NCI-H146 treated with DMSO at 0.1 percent for 48 hours (cell line): ENCODE data around the gene GLOD4.
A peak's percentile ranks its signal among the peaks of the same experiment; 100 is the strongest.

ENCODE experiments used
- DNase-seq: peaks from one replicate; lab custom pipeline; 2025; ENCODE audit not compliant: unreplicated experiment; lab: John Stamatoyannopoulos, UW

GLOD4 gene

GRCh38 chr17:744937-745336 lies 37.1 kb downstream of the GLOD4 start:
- DNase-seq, result no peak

DNA sequence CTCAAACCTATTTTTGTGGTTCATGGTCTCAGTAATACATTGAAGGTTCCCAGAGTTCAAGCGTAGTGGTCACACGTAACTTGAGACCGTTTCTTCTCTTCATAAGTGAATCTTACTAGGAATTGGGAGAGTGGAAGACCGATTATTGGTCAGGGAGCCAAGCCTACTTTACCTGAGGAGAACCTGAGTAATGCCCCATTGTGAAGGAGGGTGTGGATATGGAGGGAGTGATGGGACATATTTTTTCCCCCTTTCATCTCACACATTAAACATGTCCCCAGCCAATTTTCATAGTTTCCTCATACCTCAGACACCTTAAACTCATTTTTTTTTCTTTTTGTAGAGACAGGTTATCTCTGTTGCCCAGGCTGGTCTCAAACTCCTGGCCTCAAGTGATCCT lies 38.9 kb downstream of the GLOD4 start:
- no peak for DNase-seq

DNA sequence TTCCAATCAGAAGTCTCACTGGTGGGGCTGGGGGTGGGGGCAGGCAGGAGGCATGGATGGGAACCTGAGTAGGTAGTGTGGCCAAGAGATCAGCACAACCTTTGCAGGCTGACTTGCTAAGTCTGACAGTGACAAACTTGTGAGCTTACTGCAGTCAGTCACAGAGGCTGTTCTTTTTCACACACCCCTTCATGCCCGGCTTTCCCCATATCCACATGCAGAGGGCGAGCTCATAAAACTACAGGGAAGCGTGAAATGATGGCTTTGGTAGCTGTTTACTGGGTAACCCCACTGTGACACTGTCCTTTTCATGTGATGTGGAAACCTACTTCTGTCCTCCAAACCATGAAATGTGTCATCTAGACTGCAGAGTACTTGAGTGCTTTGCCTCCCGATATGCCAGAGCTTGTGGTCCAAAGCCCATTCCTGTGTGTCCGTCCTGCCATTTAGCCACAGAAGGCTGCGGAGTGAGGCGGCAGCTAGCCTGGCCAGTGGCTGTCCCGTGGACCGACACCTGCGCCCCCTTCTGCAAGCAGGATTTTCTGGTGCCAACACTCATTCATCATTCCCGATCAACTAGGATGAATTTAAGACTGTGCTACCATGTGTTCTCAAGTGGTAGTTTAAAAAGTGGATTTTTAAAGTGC lies 39.8 kb downstream of the GLOD4 start:
- no peak for DNase-seq

DNA sequence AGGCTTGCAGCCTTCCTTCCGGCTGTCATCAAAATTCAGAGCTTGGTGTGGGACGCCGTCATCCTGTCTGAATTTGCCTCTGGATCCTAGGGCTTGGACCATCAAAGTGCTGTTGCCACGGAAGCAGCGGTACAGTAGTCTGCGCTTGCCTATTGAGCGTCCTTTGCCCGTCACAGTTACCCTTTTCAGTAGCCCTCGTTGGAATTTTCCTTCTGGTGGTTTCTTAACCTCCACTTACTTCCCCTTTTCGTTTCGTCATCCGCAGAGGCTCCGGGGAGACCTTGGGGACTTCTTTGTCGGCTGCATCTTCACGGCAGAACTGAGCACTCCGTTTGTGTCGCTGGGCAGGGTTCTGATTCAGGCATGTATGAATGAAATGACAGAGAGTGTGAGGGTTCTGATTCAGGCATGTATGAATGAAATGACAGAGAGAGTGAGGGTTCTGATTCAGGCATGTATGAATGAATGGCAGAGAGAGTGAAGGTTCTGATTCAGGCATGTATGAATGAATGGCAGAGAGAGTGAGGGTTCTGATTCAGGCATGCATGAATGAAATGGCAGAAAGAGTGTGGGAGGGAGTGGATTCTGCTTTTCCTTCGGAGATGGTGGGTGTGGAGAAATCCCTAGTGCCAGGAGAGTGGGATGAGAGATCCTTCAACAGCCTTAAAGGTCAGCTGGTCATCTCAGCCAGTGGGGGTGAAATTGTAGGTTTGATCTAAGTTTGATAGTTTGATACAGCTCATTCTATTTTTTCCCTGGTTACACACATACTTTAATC lies 41.7 kb downstream of the GLOD4 start:
- DNase-seq, result no peak

DNA sequence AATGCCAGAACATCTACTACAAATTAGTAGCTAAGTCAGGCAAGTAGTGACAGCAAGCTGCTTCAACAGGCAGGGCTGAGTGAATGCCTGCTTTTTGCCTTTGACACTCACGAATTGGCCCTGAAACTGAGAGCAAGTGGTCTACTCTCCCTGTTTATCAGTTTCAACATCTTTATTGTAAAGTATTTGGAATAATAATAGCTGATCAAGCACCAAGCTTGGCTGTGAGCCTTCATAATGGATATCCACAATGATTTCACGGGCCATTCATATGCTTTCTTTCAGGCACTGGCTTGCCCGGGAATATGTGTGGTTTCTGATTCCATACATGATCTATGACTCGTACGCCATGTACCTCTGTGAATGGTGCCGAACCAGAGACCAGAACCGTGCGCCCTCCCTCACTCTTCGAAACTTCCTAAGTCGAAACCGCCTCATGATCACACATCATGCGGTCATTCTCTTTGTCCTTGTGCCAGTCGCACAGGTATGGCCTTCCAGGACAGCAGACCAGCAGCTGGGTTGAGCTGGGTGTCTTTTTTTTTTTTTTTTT lies 44.4 kb downstream of the GLOD4 start:
- no peak for DNase-seq

GRCh38 chr17:733743-734142 lies 48.3 kb downstream of the GLOD4 start:
- DNase-seq, result no peak

- DNase-seq, result no peak
These were observed 49.0 kb downstream of the GLOD4 start for GRCh38 chr17:732902-733720.

GRCh38 chr17:732067-732901 lies 49.8 kb downstream of the GLOD4 start, which contains the start of gene TLCD3A:
Gene TLCD3A (plus strand): TSS chr17:732596. CDS start chr17:732648, 52 bp downstream.
- DNase-seq, result peak; percentile 46

DNA sequence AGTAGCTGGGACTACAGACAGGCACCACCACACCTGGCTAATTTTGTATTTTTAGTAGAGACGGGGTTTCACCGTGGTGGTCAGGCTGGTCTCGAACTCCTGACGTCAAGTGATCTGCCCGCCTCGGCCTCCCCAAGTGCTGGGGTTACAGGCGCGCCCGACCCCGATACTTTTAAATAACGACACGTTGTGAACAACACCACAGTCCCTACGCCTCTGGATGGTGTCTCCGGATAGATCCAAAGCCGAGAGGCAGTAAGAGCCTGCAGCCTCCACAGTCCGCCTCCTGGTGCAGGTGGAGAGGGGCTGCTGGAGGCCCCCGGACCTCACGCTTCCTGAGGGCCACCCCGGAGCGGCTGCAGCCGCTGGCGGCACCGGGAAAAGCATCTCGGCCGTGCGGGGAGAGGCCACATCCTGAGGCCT lies 50.4 kb downstream of the GLOD4 start:
- DNase-seq, result no peak

DNA sequence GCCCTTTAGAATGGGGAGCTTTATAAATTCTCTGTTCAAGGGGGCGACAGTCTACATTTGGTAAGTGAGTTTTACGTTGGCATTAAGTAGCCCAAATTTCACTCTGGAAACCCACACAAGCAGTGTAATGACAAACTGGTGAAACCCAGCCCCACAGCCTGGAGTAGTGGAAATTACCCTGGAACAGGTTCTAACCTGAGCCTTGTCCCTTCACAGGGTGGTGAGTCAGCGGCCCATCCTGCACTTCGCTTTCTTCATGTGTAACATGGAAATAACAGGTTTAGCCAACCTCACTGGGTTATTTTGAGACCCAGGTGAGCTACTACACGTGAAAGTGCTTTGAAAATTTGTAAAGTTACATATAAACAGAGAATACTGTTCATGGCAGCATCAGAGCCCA lies 53.2 kb downstream of the GLOD4 start:
- DNase-seq, result no peak

- DNase-seq, result no peak
These were observed 55.7 kb downstream of the GLOD4 start for GRCh38 chr17:726271-726919.

- no peak for DNase-seq
These were observed 56.3 kb downstream of the GLOD4 start for GRCh38 chr17:725746-726145.

- DNase-seq, result no peak
These were observed 57.0 kb downstream of the GLOD4 start for GRCh38 chr17:725084-725483.

GRCh38 chr17:721540-721937 lies 60.5 kb downstream of the GLOD4 start:
- no peak for DNase-seq

DNA sequence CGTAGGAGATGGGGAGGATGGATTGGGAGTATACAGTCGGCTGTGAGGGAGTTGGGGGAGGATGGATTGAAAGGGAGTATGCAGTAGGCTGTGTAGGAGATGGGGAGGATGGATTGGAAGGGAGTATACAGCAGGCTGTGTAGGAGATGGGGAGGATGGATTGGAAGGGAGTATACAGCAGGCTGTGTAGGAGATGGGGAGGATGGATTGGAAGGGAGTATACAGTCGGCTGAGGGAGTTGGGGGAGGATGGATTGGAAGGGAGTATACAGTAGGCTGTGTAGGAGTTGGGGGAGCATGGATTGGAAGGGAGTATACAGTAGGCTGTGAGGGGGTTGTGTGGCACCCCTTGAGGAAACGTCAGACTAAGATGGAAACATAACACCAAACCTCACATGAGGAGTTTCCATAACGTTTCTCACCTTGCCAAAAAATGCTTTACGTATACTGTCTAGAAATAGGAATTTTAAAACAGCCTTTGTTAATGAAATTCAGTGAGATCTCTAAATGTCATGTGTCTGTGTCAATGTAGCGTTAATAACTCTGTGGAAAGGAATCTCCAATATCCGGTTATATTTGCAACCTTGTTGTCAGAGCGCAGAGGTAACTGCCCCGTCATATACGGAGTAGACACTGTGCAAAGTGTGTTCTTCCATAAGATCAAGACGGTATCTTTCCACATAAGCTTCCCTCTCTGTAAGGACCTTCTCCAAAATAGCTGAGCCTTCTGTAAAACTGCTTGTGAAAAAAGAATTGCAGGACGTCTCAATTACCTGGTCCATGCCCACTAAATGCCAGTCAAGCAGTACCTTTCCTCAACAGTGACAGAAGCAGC lies 61.2 kb downstream of the GLOD4 start:
- no peak for DNase-seq

DNA sequence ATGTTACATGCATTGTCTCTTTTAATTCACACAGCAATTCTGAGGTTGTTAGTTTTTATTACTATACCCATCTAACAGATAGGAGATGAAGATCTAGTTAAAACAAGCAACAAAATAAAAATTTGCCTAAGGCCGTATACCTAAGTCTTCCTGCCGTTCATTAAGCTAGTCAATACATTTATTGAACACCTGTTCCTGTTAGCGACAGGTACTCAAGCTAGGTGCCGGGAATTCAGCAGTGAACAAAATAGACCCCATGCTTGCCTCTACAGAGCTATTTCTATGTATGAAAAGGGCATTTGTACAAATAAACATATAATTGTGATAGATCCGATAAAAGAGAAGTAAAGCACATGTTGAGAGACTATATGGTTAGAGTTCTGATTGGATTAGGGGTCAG lies 64.0 kb downstream of the GLOD4 start:
- DNase-seq, result no peak
